Pulmonary artery endothelial cell (primary cell): ENCODE data around the gene GRID1. TPM values are rescaled to one million over a fixed set of nuclear protein-coding genes. Genes with fewer than 3 reads are reported as not detected.

ENCODE experiments used
- DNase-seq: peaks from one replicate; pipeline ENCODE4 v3.0.0-alpha.2; 2011; ENCODE audit warnings: low read depth, low spot score
- total RNA-seq: library from RNA; depleted of rRNA; stranded (reverse); fragments of >200 nt; gene quantifications from 2 replicates; pipeline ENCODE4 v1.2.3, GENCODE V29; 2014

Gene GRID1
- total RNA-seq, 1 donor from 2014 or later, result not detected

GRCh38 chr10:86269332-86269731, 97.3 kb downstream of the GRID1 start:
- no peak for DNase-seq

- DNase-seq, result no peak
Observed at GRCh38 chr10:86267286-86268195, 99.1 kb downstream of the GRID1 start.

GRCh38 chr10:86266446-86267242, 100.0 kb downstream of the GRID1 start:
- DNase-seq, result no peak

- no peak for DNase-seq
Observed at GRCh38 chr10:86265895-86266259, 100.7 kb downstream of the GRID1 start.

GRCh38 chr10:86265236-86265894, 101.2 kb downstream of the GRID1 start:
- no peak for DNase-seq

GRCh38 chr10:86264481-86265231, 101.9 kb downstream of the GRID1 start:
- DNase-seq, result no peak

GRCh38 chr10:86263907-86264306, 102.7 kb downstream of the GRID1 start:
- no peak for DNase-seq

GRCh38 chr10:86263209-86263608, 103.4 kb downstream of the GRID1 start:
- no peak for DNase-seq

GRCh38 chr10:86262688-86263181, 103.9 kb downstream of the GRID1 start:
- DNase-seq, result no peak

GRCh38 chr10:86261941-86262687, 104.5 kb downstream of the GRID1 start:
- DNase-seq, result no peak

- DNase-seq, result no peak
Observed at GRCh38 chr10:86261470-86261869, 105.1 kb downstream of the GRID1 start.

- DNase-seq, result no peak
Observed at GRCh38 chr10:86260564-86260963, 106.0 kb downstream of the GRID1 start.

GRCh38 chr10:86259901-86260562, 106.6 kb downstream of the GRID1 start:
- no peak for DNase-seq

GRCh38 chr10:86258941-86259340, 107.7 kb downstream of the GRID1 start:
- no peak for DNase-seq

GRCh38 chr10:86258499-86258898, 108.1 kb downstream of the GRID1 start:
- DNase-seq, result no peak

- no peak for DNase-seq
Observed at GRCh38 chr10:86257683-86258082, 108.9 kb downstream of the GRID1 start.

- DNase-seq, result no peak
Observed at GRCh38 chr10:86256690-86257315, 109.8 kb downstream of the GRID1 start.

GRCh38 chr10:86255405-86256251, 111.0 kb downstream of the GRID1 start:
- DNase-seq, result no peak
